HG02798 (cell line): ENCODE data around the gene CPT1A.
"Not testable (repeated sequence)": the region's sequence is repeated elsewhere in the genome, so short reads cannot be mapped to it uniquely, and the experiment has no call there.

Experiments used
- ATAC-seq: cut with Tn5 transposase; IDR thresholded peaks from one replicate; pipeline ENCODE4 v1.9.1; 2021; ENCODE audit warnings: mild to moderate bottlenecking; ENCODE audit not compliant: unreplicated experiment, poor library complexity

Gene CPT1A

GRCh38 chr11:68841718-68842426, at the start of gene CPT1A:
Gene CPT1A, minus strand, starts transcription at chr11:68841916. Its CDS starts 26,442 bp downstream, at chr11:68815474.
- ATAC-seq = peak; percentile 33

GRCh38 chr11:68890490-68891231, 48.9 kb upstream of the CPT1A start:
- no peak for ATAC-seq

DNA sequence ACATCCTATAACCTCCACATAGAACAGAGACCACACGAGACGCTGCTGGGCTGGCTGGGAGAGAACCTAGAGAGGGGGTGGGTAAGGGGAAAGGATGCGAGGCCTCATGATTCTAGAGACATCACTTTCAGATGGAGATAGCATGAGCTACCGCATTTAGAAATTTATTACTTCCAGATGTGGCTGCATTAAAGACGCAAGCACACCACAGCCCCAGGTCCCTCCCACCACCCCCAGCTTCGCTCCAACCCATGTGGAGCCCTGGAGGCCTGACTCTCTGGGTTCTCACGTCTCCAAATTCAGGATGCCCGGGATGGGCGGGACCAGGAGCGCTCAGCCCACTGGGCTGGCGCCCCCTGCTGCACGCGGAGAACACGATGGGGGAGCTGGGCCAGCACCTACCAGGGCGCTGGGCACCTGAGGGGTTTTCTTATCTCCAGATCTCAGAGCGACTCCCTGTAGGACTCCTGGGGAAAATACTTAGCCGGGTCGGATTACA, 48.3 kb upstream of the CPT1A start:
- ATAC-seq = no peak

- not testable (repeated sequence) for ATAC-seq
These were observed 43.1 kb upstream of the CPT1A start for GRCh38 chr11:68884827-68885226.

- ATAC-seq = no peak
These were observed 40.7 kb upstream of the CPT1A start for GRCh38 chr11:68882391-68882790.

DNA sequence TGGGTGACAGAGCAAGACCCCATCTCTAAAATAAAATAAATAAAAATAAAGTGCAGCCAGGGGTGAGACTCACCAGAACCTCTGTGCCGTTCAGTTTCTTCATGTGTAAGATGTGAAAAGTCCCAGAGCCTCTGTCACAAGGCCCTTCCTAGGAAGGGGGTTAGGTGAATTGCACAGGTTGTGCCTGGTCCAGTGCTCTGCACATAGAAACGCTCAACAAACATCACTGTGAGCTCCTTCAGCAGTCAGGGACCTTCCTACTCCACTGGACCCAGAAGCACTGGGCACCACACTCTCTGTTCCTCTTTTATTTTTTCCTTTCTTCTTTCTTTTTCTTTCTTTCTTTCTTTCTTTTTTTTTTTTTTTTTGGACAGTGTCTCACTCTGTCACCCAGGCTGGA, 39.6 kb upstream of the CPT1A start:
- no peak for ATAC-seq

- ATAC-seq = no peak
These were observed 39.1 kb upstream of the CPT1A start for GRCh38 chr11:68880851-68881250.

- ATAC-seq = no peak
These were observed 36.3 kb upstream of the CPT1A start for GRCh38 chr11:68878022-68878421.

GRCh38 chr11:68872216-68873003, 30.7 kb upstream of the CPT1A start:
- ATAC-seq = no peak

GRCh38 chr11:68870470-68870869, 28.8 kb upstream of the CPT1A start:
- no peak for ATAC-seq

DNA sequence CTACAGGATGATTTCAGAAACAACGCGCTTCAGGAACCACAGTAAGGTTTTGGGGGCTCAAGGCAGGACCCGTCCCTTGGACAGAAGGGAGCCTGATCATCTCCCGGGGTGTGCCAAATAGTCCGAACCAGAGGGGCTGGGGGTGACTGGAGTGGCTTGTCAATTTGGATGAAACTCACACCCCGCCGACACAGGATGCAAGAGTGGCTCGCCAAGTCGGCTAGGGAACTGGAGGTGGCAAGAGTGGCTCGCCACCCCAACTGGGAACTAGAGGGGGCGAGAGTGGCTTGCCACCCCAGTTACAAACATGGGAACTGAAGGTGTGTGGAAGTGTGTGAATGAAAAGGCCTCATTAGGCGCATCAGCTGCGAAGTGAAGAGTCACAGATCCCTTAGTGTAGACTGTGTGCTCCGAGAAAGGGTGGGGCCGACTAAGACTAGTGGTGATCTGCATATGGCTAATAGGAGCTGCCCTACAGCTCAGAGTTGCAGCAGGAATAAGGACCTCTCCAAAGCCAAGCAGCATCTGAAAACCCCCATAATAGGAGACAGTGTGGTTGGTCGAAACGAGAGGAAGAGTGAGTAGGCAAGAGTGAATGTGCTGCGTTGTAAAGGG, 26.6 kb upstream of the CPT1A start:
- ATAC-seq = no peak

GRCh38 chr11:68867066-68867465, 25.4 kb upstream of the CPT1A start:
- ATAC-seq = no peak

GRCh38 chr11:68865241-68865640, 23.5 kb upstream of the CPT1A start:
- ATAC-seq = no peak

DNA sequence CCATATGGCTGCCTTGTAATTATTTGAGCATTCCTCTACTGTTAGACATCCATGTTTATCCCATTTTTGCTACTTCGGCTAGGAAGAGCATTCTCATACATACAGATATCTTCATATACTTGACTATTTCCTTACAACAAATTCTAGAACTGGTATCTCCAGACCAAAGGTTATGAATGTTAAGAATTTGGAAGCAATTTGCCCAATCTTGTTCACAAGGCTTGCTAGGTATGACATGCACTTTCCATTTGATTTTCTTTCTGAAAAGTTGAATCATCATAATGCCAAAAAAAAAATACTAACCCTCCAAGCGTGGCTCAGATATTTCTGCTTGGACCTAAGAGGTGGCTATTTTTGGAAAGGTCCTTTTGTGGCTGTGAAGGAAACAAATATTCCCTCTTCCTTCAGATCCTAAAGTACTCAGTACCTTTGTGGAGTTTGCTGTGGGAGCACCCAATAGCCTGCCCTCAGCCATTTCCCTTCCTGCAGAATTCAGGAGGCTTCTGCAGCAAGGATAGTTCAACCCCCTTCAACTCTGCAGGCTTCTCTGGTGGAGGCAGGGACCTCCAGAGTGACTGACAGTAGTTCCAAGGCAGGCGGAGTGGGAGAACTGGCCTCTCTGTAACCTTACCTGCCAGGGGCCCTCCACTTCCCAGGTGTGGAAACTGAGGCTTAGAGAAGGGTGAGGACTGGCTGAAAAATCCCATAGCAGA, 22.0 kb upstream of the CPT1A start:
- no peak for ATAC-seq

DNA sequence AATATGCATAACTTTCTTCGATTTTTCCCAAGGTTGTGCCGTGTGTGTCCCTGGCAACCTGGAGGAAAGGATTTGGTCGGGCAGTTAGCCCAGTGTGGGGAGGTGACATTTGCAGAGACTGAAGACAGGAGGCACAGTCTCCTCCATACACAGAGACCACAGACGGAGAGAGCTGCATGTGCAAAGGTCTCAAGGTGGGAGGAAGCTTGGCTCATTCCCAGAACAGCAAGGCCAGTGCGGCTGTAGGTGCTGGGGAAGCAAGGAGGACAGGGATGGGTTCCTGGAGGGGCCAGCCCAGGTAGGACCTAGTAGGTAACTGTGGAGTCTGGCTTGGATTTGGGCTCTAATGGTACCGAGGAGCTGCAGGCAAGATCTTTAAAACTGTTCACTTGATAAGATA, 20.7 kb upstream of the CPT1A start:
- ATAC-seq = no peak

GRCh38 chr11:68859123-68859522, 17.4 kb upstream of the CPT1A start:
- no peak for ATAC-seq

- ATAC-seq = no peak
These were observed 15.4 kb upstream of the CPT1A start for GRCh38 chr11:68857037-68857586.

DNA sequence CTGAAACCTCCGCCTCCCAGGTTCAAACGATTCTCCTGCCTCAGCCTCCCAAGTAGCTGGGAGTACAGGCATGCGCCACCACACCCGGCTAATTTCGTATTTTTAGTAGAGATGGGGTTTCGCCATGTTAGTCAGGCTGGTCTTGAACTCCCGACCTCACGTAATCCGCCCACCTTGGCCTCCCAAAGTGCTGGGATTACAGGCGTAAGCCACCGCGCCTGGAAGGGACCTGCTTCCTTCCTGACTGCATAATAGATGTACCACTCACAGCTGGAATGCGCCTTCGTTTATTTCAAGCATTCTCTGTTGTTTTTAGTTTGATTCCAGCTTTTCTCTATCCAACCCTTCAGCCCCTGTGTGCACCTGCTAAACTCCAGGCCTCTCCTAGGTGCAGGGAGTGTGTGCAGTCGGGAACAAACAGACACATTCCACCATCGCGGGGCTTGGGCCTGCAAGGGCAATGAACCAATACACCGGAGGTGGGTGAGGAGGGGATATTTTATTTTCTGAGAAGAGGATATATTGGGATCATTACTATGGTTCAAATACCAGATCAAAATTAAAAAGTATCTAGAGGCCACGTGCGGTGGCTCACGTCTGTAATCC, 14.8 kb upstream of the CPT1A start:
- not testable (repeated sequence) for ATAC-seq
